NCI-H748 treated with DMSO at 0.1 percent for 48 hours (cell line): ENCODE measurements around the gene ATP2B2.
"Not testable (repeated sequence)": the region's sequence is repeated elsewhere in the genome, so short reads cannot be mapped to it uniquely, and the experiment has no call there.

Experiments
- DNase-seq: peaks from one replicate; lab custom pipeline; 2025; lab: John Stamatoyannopoulos, UW

The ATP2B2 gene

DNA sequence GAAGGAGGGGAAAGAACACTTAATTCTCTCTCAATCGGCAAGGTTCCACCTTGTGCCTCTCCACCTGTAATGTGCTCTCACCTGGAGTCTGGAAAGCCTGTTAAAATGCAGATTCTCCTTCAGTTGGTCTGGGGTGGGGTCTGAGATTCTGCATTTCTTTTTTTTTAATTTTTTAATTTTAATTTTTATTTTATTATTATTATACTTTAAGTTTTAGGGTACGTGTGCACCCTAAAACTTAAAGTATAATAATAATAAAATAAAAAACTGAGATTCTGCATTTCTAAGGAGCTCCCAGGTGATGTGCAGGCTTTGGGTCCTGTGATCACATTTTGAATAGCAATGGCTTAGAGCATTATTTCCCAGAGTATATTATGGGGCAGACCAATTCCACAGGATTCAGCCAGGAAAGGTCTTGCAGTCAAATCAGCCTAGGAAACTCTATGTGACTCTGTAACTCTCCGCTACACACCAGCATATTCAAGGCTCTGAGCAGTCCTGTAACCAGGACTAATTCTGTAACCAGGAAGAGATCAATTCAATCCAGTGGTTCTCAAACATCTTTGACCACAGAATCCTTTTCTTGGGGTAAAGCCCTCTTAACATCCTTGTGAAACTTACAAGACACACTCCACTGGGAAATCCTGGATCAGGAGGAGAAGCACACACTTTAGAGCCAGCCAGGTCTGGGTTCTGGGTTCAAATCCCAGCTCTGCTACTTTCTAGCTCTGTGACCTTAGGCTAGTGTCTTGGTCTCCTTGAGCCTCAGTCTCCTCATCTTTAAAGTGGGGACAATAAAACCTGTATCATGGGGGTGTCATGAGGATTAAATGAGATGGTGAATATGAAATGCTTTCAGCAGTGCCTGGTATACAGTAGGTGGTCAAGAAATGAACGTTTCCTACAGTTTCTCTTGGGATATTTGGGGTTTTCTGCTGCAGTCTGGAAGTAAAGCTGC is 122.2 kb downstream of the ATP2B2 start:
- DNase-seq, result no peak

- not testable (repeated sequence) for DNase-seq
Measured at GRCh38 chr3:10382445-10382844, 122.9 kb downstream of the ATP2B2 start.

DNA sequence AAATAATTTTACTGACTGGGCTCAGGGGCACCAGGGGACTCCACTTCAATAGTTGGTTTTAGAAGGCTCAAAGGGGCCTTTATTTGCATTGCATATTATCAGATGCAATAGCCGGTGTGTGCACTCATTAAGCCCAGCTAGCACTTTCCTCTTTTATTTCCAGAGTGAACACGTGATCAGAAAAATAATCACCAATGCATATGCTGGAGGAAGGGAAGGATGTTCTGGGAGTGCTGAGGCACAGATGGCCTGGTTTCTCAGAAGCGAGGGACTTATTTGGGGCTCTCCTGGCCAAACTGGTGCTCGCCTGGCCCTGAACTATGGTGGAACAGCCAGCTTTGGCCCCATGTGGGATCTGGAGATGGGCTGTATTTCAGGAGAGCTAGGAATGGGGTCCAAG is 124.0 kb downstream of the ATP2B2 start:
- DNase-seq, result no peak

GRCh38 chr3:10380906-10381305 is 124.5 kb downstream of the ATP2B2 start:
- DNase-seq, result no peak

GRCh38 chr3:10379961-10380360 is 125.4 kb downstream of the ATP2B2 start:
- DNase-seq, result no peak

GRCh38 chr3:10379161-10379560 is 126.2 kb downstream of the ATP2B2 start:
- no peak for DNase-seq

DNA sequence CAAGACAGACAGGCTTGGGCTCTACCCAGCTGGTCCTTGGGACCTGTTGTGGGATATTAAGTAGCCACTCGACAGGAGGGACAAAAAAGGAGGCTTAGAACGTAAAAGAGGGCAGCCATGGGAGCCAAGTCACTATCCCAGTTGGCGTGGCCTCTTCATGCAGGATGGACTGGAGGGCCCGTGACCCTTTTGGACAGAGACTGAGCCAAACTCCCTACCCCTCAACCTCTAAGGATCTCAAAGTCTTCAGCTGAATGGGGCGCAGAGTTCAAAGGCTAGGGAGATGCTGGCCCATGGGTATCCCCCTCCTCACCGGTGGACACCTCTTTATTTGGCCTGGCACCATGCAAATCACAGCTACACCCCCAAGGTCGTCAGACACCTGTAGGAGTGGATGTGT is 126.6 kb downstream of the ATP2B2 start:
- DNase-seq, result no peak

- no peak for DNase-seq
Measured at GRCh38 chr3:10378246-10378645, 127.1 kb downstream of the ATP2B2 start.

DNA sequence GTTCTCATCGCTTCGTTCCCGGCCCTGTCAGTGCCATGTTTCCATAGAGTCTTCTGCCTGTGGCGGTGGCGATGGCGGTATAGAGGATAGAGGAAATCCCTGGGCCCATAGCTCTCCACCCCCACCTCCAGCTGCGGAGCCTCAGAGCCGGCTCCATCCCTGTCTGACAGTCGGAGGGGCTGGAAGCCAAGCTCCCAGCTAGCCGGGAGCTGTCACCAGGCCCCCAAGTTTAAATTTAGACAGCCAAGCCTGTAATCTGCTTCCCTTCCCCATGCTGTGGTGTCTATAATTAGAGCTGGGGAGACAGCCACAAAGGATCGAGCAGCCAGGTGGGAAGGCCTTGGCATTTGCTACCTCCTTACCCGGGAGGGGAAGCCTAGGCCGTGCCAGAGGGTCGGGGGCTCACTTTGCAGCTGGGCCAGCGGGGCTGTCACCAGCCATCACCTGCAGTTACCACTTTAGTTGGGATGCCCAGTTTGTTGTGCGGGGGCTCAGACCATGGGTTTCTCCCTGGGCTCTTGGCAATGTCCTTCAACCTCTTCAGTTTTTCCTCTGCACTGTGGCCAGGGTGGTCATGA is 128.1 kb downstream of the ATP2B2 start:
- no peak for DNase-seq

- no peak for DNase-seq
Measured at GRCh38 chr3:10376353-10376752, 129.0 kb downstream of the ATP2B2 start.

DNA sequence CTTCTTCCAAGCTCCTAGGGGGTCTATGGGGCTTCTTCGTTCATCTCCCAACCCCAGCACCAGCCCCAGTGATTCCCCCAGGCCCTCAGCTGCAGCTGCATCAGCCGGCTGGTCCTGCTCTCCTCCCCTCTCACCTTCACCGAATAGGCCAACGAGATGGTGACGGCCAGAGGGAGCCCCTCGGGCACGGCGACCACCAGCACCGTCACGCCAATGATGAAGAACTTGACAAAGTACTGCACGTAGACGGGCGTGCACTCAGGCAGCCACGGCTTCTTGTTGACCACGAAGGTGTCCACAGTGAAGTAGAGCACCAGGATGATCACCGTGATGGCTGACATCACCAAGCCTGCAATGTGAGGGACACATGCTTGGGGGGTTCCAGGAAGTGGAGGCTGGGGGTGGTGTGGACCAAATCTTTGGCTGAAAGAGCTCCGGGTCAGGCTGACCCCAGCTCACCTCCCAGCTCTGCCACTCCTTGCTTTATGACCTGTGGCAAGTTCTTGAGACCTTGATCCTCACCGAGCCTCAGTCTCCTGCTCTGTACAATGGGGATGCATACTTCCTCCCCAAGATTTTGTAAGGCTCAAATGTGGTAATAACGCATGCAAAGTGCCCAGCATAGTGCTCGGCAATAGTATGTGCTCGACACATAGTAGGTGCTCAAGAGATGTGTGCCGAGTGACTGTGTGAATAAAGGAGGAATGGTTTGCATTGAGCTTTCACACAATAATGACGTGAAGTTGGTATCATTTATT is 129.9 kb downstream of the ATP2B2 start:
- no peak for DNase-seq

DNA sequence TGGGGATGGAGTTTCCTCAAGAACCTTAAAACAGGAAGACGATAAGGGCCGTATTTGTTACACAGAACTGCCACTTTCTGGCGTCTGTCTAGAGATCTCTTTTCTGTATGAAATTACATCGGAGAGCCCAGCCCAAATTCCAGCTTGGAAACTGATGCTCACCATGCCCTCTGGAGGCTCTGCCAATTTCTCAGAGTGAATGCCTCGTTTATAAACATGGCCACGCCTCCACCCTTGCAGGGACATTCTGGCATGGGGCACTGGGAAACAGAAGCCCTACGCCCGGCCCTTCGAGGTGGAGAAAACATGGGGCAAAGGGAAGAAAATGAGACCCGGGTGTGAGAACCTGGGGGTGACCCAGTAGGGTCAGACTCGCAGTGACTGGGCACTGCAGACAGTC is 131.1 kb downstream of the ATP2B2 start:
- no peak for DNase-seq

DNA sequence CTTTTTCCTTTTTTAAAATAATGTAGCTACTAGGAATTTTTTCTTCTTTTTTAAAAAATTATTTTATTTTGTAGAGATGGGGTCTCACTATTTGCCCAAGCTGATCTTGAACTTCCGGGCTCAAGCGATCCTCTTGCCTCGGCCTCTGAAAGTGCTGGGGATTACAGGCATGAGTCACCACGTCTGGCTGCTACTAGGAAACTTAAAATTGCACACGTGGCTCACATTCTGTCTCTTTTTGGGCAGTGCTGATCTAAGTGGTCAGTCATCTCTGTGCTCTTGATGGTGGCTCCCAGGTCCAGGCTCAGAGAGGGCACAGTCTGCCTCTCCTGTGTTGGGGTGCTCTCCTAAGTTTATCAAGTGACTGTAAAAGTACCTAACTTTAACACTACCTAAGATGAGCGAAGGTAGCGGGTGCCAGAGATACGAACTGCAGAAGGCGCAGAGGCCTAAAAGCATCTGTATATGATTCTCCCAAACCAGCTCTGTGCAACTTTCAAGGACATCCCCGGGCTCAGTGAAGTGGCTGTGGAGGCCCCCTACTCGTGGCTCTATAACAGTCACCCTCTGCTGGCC is 131.6 kb downstream of the ATP2B2 start:
- no peak for DNase-seq

DNA sequence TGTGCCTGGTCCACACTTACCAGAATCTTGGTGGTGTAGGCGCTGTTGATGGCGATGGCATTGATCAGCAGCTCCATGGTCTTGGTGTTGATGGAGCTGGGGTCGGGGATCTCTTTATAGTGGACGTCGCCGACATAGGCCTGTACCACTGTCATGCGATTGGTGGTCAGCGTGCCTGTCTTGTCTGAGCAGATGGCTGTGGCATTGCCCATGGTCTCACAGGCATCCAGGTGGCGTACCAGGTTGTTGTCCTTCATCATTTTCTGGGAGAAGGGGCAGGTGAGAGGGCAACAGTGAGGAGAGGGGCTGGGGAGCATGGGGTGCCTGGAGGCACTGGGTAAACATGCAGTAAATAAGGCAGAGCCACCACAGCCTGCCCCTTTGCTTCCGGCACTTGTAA is 133.6 kb downstream of the ATP2B2 start:
- no peak for DNase-seq

DNA sequence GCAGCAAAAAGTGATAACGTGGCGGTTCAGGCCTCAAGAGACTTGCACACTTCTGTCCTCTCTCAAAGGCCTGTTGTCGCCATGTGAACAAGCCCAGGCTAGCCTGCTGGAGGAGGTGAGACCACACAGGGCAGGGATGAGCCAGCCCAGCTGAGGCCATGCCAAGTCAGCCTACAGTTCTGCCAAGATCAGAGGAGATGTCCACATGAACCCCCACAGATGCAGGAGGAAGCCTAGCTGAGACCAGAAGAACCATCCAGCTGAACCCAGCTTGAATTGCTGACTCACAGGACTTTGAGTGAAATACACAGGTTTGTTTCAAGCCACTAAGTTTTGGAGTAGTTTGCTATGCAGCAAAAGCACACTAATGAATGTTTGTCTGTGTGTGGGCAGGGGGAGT is 134.2 kb downstream of the ATP2B2 start:
- no peak for DNase-seq

DNA sequence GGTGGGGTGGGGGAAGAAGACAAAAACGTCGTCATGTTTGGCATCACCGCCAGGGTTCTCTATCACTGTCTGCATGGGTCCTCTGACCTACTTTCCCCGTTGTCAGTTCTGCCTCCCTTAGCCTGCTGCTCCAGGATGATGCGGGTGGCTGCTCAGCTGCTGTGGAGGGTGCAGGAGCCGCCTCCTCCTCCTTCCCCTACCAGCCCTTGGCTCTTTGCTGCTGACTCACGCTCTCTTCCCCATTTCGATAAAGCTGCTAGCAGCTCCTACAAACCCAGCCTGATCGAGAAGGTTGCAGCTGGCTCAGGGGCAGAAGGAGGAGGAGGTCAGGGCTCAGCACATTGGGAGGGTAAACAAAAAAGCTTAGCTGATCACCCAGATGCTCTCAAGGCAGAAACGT is 135.0 kb downstream of the ATP2B2 start:
- DNase-seq, result no peak

DNA sequence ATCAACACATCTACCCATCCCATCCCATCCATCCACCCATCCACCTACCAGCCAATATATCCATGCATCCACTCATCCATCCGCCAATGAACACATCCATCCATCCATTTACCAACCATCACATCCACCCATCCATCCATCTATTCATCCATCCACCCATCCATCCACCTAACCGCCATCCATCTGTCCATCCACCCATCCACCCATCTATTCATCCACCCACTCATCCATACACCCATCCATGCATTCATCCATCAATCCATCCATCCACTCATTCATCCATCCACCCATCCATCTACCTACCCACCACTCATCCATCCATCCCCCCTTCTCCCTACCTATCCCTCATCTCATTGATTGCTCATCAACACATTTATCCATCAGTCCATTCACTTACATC is 136.9 kb downstream of the ATP2B2 start:
- DNase-seq, result no peak

DNA sequence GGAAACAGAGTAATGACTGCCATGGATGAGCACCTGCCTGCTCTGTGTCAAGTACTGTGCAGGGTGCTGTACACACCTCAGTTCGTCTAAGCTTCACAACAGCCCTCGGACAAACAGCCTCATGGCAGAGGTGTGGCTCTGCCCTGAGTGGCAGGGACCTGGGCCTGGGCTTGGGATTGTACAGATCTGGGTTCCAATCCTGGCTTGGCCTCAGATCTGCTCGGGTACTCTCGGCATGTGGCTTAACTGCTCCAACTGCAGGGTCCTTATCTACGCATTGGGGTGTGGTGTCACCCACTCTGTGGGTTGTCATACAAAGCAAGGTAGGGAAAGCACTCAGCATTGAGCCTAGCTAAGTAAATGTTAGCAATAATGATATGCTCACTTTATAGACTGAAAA is 137.9 kb downstream of the ATP2B2 start:
- no peak for DNase-seq

DNA sequence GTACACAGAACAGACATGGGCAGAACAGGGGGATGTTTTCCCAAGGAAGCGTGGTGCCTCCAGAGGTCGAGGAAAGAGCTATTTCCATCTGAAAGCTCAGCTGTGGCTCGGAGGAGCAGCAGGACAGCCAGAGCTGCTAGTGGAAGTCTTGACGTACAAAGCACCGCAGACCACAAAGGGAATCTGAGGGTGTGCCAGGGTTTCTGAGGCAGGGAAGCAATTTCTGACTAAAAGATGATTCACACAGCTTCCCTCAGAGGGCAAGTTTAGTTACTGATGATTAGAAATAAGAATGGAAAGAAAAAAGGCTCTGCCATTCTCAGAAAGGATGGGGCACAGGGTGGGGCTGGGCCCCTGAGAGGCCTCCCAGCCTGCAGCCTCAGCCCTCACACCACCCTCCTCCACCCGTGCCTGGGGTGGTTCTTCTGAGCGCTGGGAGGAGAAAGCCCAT is 138.7 kb downstream of the ATP2B2 start:
- DNase-seq, result no peak

DNA sequence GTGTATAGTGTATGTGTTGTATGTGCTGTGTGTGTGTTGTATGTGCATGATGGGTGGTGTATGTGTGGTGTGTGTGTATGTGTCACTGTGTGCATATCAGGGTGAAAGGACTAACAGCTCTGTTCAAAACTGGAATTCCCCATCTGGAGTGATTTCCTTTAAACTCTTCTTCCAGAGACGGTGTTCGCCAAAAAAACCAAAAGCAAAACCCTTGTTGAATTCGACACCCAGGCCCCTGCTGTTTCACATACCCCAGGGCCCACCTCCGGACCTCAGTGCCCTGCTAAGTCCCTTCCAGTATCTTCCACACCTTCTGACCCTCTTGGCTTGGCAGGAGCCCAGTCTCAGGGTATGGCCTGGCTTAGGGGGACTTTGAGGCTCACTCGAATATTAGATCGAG is 139.6 kb downstream of the ATP2B2 start:
- DNase-seq, result no peak

DNA sequence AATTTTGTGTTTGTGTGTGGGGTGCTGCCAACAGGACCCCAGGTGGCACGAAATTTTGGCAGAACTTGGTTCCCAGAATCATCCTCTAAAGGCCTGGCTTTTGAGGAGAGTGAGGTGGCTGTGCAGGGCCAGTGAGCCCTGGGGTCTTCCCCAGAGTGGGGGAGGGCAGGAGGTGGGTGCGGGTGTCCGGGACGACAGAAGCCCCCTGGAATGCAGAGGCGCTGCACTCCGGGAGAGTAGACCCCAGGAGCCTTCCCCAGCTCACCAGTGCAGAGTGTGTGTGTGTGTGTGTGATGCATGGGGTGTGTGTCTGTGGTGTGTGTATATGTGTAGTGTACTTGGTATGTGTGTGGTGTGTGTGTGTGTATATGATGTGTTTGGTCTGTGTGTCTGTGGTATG is 140.1 kb downstream of the ATP2B2 start:
- no peak for DNase-seq

DNA sequence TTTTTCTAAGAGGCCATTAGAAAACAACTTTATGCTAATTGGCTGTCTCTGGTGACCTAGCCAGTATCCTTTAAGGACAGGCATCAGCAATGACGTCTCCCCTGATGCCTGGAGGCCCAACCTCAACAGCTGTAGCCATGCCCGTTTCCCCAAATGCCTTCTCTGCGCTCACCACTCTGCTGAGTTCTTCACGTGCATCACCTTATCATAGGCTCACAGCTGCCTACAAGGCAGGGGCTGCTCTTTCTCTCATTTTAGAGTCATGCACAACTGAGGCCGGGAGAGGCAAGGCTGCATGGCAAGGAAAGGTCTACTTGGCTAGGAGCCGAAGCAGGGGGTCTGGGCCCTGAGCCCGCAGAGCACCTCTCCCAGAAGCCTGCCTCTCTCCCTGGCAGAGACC is 140.6 kb downstream of the ATP2B2 start:
- DNase-seq, result no peak
